Muscle layer of colon (tissue), 2 donors: Measurements from ENCODE around the gene PNKP.

Source experiments
- H3K27ac ChIP-seq: one replicate; pipeline ENCODE4 v1.7.0; 2013; ENCODE audit warnings: low read depth, mild to moderate bottlenecking, low read length, moderate library complexity
- H3K27me3 ChIP-seq, 2 donors: one replicate each; pipeline ENCODE4 v1.7.0; 2013; ENCODE audit warnings: low read length in 2 of 2, mild to moderate bottlenecking in 2 of 2; ENCODE audit not compliant: insufficient read depth in 2 of 2, control insufficient read depth in 1 of 2
- H3K36me3 ChIP-seq: one replicate; pipeline ENCODE4 v1.7.0; 2013; ENCODE audit warnings: mild to moderate bottlenecking, low read length; ENCODE audit not compliant: insufficient read depth
- H3K4me1 ChIP-seq: one replicate; pipeline ENCODE4 v1.7.0; 2013; ENCODE audit warnings: mild to moderate bottlenecking, low read length; ENCODE audit not compliant: insufficient read depth
- H3K4me3 ChIP-seq, 2 donors: one replicate each; pipeline ENCODE4 v1.7.0; 2013; ENCODE audit warnings: low read length in 2 of 2, low read depth in 1 of 2, mild to moderate bottlenecking in 1 of 2, moderate library complexity in 1 of 2
- H3K9ac ChIP-seq: one replicate; pipeline ENCODE4 v1.7.0; 2013; ENCODE audit warnings: low read length
- H3K9me3 ChIP-seq: one replicate; pipeline ENCODE4 v1.7.0; 2013; ENCODE audit warnings: mild to moderate bottlenecking, low read length
- donor health status: abdominal sarcoma.
- donor health status: Adenocarcinoma of cecum.

PNKP gene

DNA sequence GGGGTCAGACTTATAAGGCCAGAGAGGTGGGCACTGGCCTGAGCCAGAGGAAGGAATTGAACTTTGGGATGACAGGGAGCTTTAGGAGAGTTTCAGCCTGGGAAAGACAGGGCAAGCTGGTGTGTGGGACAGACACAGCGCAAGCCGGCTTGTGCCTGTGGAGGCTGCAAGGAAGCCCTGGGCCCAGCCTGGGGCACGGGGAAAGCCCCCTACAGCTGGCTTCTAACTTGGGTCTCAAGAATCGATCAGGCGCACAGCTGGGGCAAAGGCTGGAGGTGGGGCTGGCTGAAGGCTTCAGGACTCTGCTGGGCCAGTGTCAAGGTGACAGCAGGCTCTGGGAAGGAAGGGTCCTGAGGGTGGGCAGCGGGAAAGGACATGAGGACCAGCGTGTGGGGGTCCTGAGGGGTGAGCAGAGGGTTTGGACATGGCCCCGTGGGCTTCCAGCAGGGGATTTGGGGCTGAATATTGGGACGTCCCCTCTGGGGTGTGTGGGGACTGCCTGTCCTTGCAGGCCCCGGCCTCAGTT lies 13.5 kb downstream of the PNKP start:
- no peaks in the 10 kb centered on the region for H3K9me3 ChIP-seq
- H3K27me3 ChIP-seq = no peaks in the 10 kb centered on the region
- no peak overlapping the region for H3K4me3 ChIP-seq
- H3K9ac ChIP-seq = no peak overlapping the region
- H3K27ac ChIP-seq = no peak overlapping the region
- H3K4me1 ChIP-seq = peaks cover 27% of the 10 kb centered on the region
- peaks cover 14% of the 10 kb centered on the region for H3K36me3 ChIP-seq

DNA sequence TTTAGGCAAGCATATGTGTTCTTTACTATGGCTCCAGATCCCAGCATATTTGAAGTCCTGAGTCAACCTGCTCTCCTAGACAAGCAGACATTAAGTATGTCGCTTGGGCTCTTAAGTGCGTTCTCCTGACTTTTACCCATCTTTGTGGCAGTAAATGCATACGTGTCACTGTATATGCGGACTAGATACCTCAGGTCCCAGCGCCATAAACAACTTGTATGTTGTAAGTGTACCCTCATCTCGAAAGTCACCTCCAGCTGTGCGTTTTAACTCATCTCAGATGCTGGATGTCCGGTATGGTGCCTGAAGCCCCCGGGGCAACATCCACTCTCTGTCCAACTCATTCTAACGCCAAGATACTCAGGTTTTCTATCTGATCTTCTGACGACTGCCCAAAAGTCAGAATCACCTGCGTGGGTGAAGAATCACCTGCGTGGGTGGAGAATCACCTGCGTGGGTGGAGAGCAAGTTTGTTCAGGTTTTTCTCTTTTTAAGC lies 14.7 kb downstream of the PNKP start:
- peaks cover 27% of the 10 kb centered on the region for H3K4me1 ChIP-seq
- H3K36me3 ChIP-seq = peaks cover 12% of the 10 kb centered on the region
- H3K4me3 ChIP-seq = peak overlapping the region; percentile 53 to 68

DNA sequence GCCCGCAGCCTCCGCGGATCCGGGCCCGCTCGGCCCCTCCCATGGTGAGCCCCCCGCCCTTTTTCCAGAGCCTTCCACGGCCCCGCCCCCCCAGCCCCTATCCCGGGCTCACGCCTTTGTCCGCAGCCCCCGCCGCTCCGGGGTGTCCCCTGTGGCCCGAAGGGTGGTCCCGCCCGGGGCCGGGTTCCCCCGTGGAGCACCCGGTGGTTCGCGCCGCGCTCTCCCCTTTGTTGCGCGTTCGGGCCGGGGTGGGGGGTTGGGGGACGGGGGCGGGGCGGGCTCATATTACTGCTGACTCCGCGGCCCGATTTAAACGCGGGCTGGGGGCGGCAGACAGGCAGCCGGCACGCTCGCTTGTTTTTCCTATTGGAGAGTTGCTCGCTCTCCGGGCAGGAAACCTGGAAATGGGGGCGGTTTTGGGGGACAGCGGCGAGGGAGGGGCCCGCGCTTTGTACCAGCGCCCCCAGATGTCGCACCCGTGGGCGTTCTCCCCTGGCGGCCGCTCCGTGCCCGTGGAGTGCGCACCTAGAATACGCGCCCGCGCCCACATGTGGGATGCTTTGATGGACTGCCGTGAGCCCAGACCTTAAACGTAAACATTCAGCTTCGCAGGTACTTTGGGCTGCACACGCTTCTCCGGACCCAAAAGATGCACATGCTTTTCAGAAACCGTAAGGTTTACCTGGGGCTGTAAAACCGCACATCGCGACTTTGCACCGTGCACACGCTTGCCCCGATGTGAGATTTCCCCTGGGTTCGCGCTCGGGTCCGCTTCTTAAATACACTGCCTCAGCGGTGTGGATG lies 15.7 kb downstream of the PNKP start:
- Histone ChIP-seq H3K4me1 (peaks cover 27% of the 10 kb centered on the region), H3K9me3 (no peaks in the 10 kb centered on the region), H3K27ac (peak overlapping the region; percentile 95), H3K4me3 (peak overlapping the region; percentile 53 to 70), H3K36me3 (peaks cover 6% of the 10 kb centered on the region), H3K9ac (no peak overlapping the region), H3K27me3 (no peaks in the 10 kb centered on the region)

More for the DNA sequence above, 14.7 kb downstream of the PNKP start:
- Histone ChIP-seq H3K9ac (no peak overlapping the region), H3K9me3 (no peaks in the 10 kb centered on the region), H3K27me3 (no peaks in the 10 kb centered on the region), H3K27ac (peak overlapping the region; percentile 49)

DNA sequence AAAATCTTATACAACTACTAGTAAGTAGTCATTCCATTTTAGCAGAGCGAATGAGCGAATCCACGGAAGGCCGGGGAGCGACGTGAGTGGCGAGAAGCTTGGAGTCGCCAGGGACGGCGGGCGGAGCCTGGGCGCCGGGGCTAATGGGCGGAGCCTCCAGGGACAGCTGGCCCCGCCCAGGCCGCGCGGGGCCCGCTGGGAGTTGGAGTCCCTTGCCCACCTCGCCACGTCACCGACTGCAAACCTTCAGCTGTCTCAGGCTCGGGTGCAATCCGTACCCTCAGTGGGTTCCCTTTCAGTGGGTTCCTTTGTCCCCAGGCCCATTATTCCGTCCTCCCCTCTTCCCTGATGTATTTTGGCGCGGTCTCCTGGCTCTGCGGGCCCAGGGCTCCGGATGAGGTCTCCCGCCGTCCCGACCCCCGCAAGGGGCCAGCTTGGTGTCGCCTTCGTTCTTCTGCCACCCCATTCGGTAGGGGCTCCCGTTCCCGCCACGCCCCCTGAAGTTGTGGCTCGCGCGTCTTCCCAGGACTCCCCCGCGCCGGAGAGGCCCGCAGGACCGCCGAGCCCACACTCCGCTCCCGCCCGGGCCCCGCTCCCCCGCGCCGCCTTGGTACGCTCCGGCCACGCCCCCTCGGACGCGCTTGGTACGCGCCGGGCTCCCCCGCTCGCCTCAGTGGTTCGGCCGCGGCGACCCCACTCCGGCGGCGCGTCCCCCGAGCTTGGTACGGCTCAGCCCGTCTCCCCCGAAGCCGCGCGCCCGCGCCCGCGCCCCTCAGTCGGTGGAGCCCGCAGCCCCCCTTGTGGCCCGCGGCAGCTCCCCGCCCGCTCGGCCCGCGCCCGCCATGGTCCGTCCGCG lies 16.7 kb downstream of the PNKP start, which contains the start of gene PTOV1:
Gene PTOV1, plus strand, starts transcription at position 673 of the 856 bp plus-strand sequence.
- no peaks in the 10 kb centered on the region for H3K9me3 ChIP-seq
- H3K36me3 ChIP-seq = peaks cover 5% of the 10 kb centered on the region
- peak within 1 kb of the TSS; percentile 83 for H3K9ac ChIP-seq
- H3K27ac ChIP-seq = peak within 1 kb of the TSS; percentile 95
- H3K27me3 ChIP-seq = no peaks in the 10 kb centered on the region
- peaks cover 27% of the 10 kb centered on the region for H3K4me1 ChIP-seq
- H3K4me3 ChIP-seq = peak within 1 kb of the TSS; percentile 66 to 70

DNA sequence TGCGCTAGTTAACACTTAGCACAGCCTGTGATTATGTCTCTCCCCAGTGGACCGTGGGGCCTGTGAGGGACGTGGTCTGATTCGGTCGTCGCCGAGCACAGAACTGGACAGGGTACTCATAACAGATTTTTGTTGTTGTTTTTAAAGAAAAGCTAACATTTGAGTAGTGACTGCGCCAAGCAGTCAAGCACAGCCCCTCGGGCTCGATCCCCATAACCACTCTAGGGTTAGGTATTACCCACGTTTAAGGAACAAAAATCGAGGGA lies 17.2 kb downstream of the PNKP start:
- peak overlapping the region in 1 of 2 donors; percentile 70 for H3K4me3 ChIP-seq

DNA sequence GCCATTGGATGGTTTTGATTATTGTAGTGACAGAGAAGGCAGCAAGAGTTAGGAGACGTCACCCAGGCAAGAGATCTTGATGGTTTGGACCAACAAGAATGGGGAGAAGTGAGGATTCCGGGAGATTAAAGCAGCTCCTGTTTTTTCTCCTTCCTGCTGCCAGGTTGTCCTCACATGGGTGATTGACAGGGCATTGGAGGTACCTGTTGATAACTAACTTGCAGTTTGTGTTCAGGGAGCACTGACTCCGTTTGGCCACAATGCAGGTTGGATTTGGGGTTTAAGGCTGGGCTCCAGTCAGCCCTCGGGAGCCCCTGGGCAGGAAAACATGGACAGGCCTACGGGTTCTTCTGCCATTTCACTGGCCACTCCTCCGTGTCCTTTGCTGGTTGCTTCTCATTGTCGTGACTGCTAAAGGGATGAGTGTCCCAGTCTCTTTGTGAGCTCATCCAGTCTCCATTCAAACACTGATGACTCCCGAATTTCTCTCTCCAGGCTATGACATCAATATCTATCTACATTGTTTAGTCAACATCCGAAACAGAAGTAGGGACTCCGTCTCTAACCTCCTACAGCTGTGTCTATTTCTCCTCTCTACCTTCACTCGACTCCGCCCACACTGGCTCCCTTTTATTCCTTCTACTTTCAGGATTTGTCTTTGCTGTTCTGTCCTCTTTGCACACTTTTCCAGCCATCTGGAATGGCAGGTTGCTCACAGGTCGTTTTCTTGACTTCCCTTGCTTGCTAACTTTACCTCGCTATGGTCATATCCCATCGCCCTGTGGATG lies 17.7 kb downstream of the PNKP start:
- Histone ChIP-seq H3K9ac (no peak overlapping the region), H3K4me3 (peak overlapping the region; percentile 12 to 70), H3K4me1 (peaks cover 27% of the 10 kb centered on the region), H3K27me3 (no peaks in the 10 kb centered on the region), H3K9me3 (no peaks in the 10 kb centered on the region), H3K36me3 (no peaks in the 10 kb centered on the region), H3K27ac (peak overlapping the region; percentile 95)

More for the DNA sequence above, 17.2 kb downstream of the PNKP start:
- H3K9ac ChIP-seq = no peak overlapping the region
- peak overlapping the region; percentile 95 for H3K27ac ChIP-seq
- no peaks in the 10 kb centered on the region for H3K36me3 ChIP-seq
- no peaks in the 10 kb centered on the region for H3K9me3 ChIP-seq
- no peaks in the 10 kb centered on the region for H3K27me3 ChIP-seq
- H3K4me1 ChIP-seq = peaks cover 27% of the 10 kb centered on the region

DNA sequence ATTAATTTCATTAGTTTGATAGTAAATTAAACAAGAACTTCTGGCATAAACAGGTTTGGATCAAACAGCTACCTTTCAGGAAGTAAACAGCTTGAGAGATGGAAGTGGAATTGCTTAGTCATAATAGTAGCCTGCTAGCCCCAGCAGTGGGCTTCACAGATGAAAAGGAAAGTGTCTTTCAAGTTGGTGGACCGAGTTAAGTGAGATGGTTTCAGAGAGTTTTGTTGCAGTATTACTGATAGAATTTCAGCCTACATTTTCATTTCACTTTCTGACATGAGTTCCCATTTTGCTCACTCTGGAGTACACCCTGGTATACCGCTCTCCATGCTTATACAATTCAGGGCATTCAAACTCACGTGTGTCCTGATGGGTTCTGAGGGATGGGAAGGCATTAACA lies 18.4 kb downstream of the PNKP start:
- Histone ChIP-seq H3K9ac (no peak overlapping the region), H3K4me1 (peaks cover 27% of the 10 kb centered on the region), H3K27me3 (no peaks in the 10 kb centered on the region), H3K9me3 (no peaks in the 10 kb centered on the region), H3K27ac (no peak overlapping the region), H3K36me3 (no peaks in the 10 kb centered on the region), H3K4me3 (peak overlapping the region in 1 of 2 donors; percentile 12)

DNA sequence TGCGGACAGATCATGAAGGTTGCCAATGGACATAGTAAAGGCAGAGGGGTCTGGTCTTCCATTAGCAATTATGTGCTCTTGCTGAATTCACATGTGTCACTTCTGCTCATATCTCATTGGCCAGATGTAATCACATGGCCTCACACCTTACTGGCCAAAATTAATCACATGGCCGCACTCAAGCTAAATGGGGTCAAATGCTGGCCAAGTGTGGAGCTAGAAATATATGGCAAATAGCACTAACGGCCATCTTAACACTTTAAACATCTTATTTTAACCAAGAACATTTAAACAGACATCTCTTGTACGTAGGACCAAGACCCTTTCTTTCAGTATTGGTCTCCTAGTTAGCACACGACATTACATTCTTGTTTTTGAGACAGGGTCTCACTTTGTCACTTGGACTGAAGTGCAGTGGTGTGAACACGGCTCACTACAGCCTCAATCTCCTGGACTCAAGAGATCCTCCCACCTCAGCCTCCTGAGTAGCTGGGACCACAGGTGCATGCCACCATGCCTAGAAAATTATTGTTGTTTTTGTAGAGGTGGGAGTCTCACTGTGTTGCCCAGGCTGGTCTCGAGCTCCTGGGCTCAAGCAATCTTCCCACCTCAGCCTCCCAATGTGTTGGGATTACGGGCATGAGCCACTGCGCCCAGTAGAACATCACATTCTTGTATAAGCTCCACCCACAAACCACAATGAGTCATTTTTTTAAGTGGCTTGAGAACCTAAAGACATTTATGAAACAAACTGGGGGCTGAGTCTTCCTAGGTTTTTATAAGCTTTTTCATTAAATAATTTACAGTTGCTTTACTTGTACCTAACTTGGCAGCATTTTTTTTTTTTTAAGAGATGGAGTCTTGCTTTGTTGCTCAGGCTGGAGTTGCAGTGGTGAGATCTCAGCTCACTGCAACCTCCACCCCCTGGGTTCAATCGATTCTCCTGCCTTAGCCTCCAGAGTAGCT lies 19.4 kb downstream of the PNKP start:
- H3K4me1 ChIP-seq = peaks cover 18% of the 10 kb centered on the region
- H3K4me3 ChIP-seq = no peak overlapping the region
- H3K9me3 ChIP-seq = no peaks in the 10 kb centered on the region
- H3K9ac ChIP-seq = no peak overlapping the region
- H3K27ac ChIP-seq = no peak overlapping the region
- H3K36me3 ChIP-seq = no peaks in the 10 kb centered on the region
- no peaks in the 10 kb centered on the region for H3K27me3 ChIP-seq

DNA sequence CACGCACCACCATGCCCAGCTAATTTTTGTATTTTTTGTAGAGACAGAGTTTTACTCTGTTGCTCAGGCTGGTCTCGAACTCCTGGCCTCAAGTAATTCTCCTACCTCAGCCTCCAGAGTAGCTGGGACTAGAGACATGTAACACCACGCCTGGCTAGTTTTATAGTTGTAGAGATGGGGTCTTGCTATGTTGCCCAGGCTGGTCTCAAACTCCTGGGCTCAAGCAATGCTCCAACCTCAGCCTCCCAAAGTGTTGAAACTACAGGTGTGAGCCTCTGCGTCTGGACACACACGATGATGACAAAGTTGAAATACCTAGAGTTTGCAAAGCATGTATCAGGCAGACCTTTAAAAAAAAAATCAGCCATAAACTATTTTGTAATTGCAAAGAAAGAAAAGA lies 21.0 kb downstream of the PNKP start:
- H3K9ac ChIP-seq = no peak overlapping the region
- no peak overlapping the region for H3K4me3 ChIP-seq
- H3K9me3 ChIP-seq = no peaks in the 10 kb centered on the region
- no peak overlapping the region for H3K27ac ChIP-seq
- H3K4me1 ChIP-seq = peaks cover 7% of the 10 kb centered on the region
- no peaks in the 10 kb centered on the region for H3K27me3 ChIP-seq
- H3K36me3 ChIP-seq = no peaks in the 10 kb centered on the region

DNA sequence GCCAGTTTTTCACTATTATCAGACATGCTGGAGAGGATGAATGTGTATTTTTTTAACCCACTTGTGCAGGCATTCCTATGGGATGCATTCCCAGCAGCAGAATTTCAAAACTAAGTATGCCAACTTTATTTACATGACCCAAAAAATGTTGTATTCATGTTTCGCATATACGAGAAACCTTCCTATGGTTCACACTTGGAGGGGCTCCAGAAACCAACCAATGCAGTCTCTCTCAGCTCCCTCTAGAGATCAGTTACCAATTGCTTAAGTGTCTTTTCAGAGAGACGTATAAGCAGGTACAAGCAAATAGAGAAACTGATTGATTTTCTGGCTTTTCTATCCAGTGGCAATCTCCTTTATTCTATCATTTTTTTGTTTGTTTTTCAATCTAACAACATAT lies 22.0 kb downstream of the PNKP start:
- H3K27me3 ChIP-seq = no peaks in the 10 kb centered on the region
- H3K9ac ChIP-seq = no peak overlapping the region
- peaks cover 7% of the 10 kb centered on the region for H3K4me1 ChIP-seq
- no peak overlapping the region for H3K4me3 ChIP-seq
- no peak overlapping the region for H3K27ac ChIP-seq
- no peaks in the 10 kb centered on the region for H3K36me3 ChIP-seq
- no peaks in the 10 kb centered on the region for H3K9me3 ChIP-seq
